ENCODE data around the gene PRLH.

- TF ChIP-seq, protein P1, sequence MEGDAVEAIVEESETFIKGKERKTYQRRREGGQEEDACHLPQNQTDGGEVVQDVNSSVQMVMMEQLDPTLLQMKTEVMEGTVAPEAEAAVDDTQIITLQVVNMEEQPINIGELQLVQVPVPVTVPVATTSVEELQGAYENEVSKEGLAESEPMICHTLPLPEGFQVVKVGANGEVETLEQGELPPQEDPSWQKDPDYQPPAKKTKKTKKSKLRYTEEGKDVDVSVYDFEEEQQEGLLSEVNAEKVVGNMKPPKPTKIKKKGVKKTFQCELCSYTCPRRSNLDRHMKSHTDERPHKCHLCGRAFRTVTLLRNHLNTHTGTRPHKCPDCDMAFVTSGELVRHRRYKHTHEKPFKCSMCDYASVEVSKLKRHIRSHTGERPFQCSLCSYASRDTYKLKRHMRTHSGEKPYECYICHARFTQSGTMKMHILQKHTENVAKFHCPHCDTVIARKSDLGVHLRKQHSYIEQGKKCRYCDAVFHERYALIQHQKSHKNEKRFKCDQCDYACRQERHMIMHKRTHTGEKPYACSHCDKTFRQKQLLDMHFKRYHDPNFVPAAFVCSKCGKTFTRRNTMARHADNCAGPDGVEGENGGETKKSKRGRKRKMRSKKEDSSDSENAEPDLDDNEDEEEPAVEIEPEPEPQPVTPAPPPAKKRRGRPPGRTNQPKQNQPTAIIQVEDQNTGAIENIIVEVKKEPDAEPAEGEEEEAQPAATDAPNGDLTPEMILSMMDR (IDR thresholded peaks at IDR 0.05; ENCODE audit: insufficient read depth, low read length, poor library complexity, severe bottlenecking) = no peak
- no peak for TF ChIP-seq EZH2phosphoT487 (conservative IDR thresholded peaks at IDR 0.05; ENCODE audit: low read length)
Measured at GRCh38 chr2:237575869-237576862, 9.8 kb downstream of the PRLH start.

All from SU-DHL-6 (cell line).